ENCODE results near the gene RFX4.

GRCh38 chr12:106684497-106684896 is 101.7 kb downstream of the RFX4 start:
- TF ChIP-seq, protein P1, sequence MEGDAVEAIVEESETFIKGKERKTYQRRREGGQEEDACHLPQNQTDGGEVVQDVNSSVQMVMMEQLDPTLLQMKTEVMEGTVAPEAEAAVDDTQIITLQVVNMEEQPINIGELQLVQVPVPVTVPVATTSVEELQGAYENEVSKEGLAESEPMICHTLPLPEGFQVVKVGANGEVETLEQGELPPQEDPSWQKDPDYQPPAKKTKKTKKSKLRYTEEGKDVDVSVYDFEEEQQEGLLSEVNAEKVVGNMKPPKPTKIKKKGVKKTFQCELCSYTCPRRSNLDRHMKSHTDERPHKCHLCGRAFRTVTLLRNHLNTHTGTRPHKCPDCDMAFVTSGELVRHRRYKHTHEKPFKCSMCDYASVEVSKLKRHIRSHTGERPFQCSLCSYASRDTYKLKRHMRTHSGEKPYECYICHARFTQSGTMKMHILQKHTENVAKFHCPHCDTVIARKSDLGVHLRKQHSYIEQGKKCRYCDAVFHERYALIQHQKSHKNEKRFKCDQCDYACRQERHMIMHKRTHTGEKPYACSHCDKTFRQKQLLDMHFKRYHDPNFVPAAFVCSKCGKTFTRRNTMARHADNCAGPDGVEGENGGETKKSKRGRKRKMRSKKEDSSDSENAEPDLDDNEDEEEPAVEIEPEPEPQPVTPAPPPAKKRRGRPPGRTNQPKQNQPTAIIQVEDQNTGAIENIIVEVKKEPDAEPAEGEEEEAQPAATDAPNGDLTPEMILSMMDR (IDR thresholded peaks at IDR 0.05; ENCODE audit: extremely low read depth in 1 of 2, insufficient read depth in 1 of 2, low read depth in 1 of 2, low read length in 2 of 2): no peak
- no peak for TF ChIP-seq POLR2A (IDR thresholded peaks at IDR 0.05; ENCODE audit: low read depth, low read length)
- no peak for TF ChIP-seq POLR2AphosphoS5 (IDR thresholded peaks at IDR 0.05; ENCODE audit: insufficient read depth, low read depth, low read length)
- TF ChIP-seq EZH2 (IDR thresholded peaks at IDR 0.05; ENCODE audit: borderline replicate concordance, low read depth, low read length, severe bottlenecking): no peak
- no peak for TF ChIP-seq MAX (IDR thresholded peaks at IDR 0.05; ENCODE audit: insufficient read depth, insufficient read length)
- TF ChIP-seq MYC (IDR thresholded peaks at IDR 0.05; ENCODE audit: low read depth, low read length): no peak
- TF ChIP-seq FOS (IDR thresholded peaks at IDR 0.05; ENCODE audit: borderline replicate concordance, insufficient read depth, low read length): no peak
- no peak for TF ChIP-seq GATA2 (IDR thresholded peaks at IDR 0.05; ENCODE audit: insufficient read depth, insufficient read length, low read depth, low read length)
- no peak for TF ChIP-seq JUN (IDR thresholded peaks at IDR 0.05; ENCODE audit: borderline replicate concordance, insufficient read depth, insufficient read length, low read depth)

Data from endothelial cell of umbilical vein (primary cell).